22Rv1 (cell line): ENCODE measurements around the gene CAMK4.

Source experiments
- H3K27ac ChIP-seq: fragments of 450-650 bp; 2 replicates; pipeline ENCODE4 v1.5.1; 2017
- CTCF ChIP-seq: fragments of 450-650 bp; IDR thresholded peaks from 2 replicates; pipeline ENCODE4 v1.5.1; 2017; ENCODE audit warnings: mild to moderate bottlenecking
- ZFX ChIP-seq: fragments of 450-650 bp; IDR thresholded peaks from 2 replicates; pipeline ENCODE4 v1.6.1; 2017; ENCODE audit warnings: antibody characterized with exemption, borderline replicate concordance

Gene CAMK4

GRCh38 chr5:111422747-111423720 lies 198.8 kb downstream of the CAMK4 start:
- H3K27ac ChIP-seq, result no peak overlapping the region
- no peak for TF ChIP-seq CTCF
- no peak for TF ChIP-seq ZFX

GRCh38 chr5:111425205-111425604 lies 201.0 kb downstream of the CAMK4 start:
- H3K27ac ChIP-seq, result no peak overlapping the region
- no peak for TF ChIP-seq ZFX
- TF ChIP-seq CTCF, result no peak

DNA sequence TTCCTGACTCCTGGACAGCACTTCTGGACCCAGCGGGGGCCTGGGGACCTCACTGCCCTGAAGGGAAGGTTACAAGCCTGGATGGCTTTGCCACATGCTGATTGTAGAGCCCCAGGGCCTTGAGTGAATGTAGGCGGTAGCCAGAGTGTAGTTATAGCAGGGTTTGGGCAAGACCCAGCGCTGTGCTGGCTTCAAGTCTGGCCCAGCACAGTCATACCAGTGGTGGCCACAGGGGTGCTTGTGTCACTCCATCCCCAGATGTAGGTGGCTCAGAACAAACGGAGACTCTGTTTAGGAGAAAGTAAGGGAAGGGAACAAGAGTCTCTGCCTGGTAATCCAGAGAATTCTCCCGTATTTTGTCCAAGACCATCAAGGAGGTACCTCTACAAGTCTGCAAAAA lies 203.6 kb downstream of the CAMK4 start:
- no peak overlapping the region for H3K27ac ChIP-seq
- no peak for TF ChIP-seq ZFX
- TF ChIP-seq CTCF, result no peak

DNA sequence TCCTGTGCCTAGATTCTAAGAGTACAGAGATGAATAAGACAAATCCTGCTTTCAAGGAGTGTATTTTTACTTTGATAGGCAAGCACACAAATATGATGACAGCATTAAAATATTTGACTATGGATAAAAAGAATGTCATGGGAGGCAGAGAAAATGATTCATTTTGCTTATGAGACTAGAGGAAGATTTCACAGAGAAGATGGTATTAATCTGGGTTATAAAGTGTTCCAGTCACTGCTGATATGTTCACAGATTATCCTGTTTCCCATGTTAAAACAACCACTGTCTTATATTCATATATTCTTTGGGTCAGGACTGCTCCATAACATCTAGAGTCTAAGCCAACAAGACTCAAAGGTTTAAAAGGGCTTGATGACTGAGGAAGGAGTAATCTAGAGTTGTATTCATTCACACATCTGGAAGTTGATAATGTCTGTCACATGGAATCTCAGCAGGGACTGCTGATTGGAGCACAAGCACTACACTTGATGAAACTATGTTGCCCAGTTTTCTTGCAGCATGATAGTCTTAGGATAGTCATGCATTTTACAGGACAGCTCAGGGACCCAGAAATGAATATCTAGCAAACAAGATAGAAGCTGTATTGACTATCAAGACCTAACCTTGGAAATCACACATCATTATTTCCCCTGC lies 208.8 kb downstream of the CAMK4 start:
- TF ChIP-seq CTCF, result no peak
- no peak for TF ChIP-seq ZFX
- no peak overlapping the region for H3K27ac ChIP-seq

GRCh38 chr5:111434800-111435199 lies 210.6 kb downstream of the CAMK4 start:
- no peak overlapping the region for H3K27ac ChIP-seq
- TF ChIP-seq CTCF (no peak), ZFX (no peak)

DNA sequence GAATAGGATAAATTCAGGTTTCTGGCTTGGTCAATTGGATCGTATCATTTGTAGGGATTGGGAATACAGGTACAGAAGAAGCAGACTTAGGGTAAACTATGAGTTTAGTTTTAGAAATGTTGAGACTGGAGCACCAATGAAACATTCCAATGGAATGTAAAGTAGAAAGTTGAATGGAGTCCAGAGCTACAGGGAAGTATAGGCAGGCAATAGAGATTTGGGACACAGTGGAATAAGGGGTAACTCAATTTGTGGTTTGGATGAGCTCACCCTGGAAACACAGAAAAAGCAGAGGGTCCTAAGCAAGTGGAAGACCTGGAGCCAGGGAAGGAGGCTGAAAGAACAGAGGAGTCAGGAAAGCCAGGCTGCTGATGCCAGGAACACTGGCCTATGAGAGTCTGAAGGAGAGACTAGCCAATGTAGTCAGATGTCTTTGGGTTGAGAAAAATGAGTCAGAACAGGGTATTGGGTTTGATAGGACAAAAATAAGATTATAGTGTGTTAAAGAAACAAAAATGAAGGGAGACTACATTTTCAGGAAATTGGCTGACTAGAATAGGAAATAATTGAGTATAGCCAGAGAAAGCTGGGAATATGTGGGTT lies 215.4 kb downstream of the CAMK4 start:
- TF ChIP-seq ZFX (no peak), CTCF (no peak)
- no peak overlapping the region for H3K27ac ChIP-seq
